Germinal center (tissue), 1 donor: Measurements from ENCODE around the gene ARID3A.
"Not testable (repeated sequence)": the region's sequence is repeated elsewhere in the genome, so short reads cannot be mapped to it uniquely, and the experiment has no call there.

Experiments
- DNase-seq: peaks from one replicate; pipeline ENCODE4 v3.0.0; 2012; ENCODE audit warnings: mixed read lengths, low spot score

ARID3A gene

GRCh38 chr19:1017906-1018305, 92.1 kb downstream of the ARID3A start:
- DNase-seq = no peak

DNA sequence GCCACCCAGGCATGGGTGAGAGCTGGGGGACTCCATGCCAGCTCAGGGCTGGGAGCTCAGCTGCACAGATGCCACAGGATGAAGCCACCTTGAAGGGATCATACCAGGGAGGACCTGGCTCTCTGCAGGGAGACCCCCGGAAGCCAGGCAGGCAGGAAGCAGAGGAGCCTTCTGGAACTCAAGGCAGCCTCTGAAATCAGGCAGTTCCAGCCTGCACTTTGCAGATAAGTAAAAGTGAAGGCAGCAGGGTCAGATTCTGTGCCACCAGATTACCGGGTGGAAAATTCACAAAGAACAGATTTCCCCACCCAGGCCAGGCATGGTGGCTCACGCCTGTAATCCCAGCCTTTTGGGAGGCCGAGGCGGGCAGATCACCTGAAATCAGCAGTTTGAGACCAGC, 92.6 kb downstream of the ARID3A start:
- DNase-seq = no peak

DNA sequence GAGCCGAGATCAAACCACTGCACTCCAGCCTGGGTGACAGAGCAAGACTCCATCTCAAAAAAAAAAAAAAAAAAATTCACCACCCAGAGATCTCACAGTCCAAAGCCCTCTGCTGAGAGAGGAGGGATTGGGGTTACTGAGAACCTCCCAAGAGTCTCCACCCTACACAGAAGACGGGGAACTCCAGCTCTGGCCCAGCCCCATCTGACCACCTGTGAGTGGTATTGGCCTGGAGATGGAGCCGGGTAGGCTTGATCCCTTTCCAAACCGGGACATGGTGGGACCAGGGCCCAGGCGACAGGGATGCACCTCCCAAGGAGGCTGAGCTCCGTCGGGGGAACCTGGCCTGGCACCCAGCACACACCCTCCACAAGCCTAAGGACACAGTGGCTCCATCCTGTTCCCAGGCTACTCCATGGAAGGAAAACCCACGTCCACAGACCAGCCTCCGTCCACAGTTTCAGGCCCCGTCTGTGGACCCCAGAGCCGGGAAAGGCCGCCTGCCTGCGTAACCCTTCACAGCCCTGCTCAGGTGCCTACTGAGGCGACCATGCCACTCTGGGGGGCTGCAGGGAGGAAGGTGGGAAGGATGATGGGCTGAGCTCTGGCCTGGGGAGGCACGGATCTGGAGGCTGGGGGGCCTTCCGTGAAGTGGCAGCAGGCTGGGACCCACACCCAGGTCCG, 93.2 kb downstream of the ARID3A start:
- no peak for DNase-seq

DNA sequence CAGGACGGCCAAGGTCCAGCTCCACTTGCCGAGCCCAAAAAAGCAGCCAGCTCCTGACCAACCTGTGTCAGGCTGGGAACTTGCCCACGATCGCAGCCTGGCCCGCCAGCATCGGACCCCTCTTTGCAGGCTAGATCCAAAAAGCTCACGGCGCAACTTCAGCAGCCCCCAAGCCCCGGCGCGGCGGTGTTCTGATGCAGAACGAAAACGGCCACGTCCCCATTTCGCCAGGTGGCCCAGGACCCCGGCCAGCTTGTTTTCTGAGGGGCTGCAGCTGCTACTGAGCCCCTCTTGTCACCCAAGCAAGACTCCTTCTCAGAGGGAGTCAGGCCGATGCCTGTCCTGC, 93.8 kb downstream of the ARID3A start:
- DNase-seq = no peak

DNA sequence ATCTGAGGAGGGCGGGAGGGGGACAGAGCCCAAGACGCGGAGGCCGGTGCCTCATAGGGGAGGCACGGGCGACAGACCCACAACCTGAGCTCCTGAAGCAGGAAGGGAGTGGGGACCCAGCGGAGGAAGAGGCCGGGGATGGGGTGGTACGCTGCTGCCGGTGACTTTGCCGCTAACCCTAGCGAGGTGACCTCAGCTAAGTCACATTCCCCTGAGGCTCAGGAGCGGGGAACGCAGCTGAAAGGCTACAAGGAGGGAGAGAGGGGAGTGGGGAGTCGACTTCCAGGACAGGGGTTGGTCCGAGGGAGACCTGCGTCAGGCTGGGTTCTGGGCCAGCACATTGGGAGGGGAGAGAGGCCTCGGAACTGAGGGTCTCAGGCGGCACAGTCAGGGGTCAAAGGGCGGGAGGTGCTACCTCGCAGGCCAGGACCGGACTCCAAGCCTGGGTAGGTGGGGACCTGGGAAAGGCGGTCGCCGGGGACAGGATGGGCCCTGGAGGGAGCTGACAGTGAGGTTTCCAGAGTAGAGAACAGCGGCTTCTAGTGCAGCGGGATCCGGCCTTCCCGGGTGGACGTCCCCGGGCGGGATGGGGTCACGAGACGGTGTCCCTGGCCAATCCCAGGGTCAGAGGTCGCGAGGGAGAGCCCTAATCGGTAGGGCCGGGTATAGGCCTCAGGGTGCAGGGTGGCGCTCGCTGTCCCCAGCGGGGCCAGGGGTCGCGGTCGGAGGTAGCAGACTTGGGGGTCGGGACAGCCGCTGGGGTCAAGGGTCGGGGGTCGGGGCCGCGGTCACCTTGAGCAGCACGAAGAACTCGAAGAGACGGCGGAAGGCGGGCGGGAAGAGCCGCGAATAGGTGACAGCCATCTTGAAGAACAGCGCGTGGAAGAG, 94.4 kb downstream of the ARID3A start:
- no peak for DNase-seq

GRCh38 chr19:1020868-1021425, 95.1 kb downstream of the ARID3A start, which contains the start of gene TMEM259:
Gene TMEM259, minus strand, starts transcription at chr19:1021123. Its CDS starts 127 bp downstream, at chr19:1020996.
- DNase-seq = peak; percentile 97

DNA sequence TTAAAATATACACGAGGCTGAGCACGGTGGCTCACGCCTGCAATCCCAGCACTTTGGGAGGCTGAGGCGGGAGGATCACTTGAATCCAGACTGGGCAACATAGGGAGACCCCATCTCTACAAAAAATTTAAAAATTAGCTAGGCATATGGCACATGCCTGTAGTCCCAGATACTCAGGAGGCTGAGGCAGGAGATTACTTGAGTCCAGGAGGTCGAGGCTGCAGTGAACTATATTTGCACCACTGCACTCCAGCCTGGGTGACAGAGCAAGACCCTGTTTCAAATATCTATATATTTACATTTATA, 98.0 kb downstream of the ARID3A start:
- not testable (repeated sequence) for DNase-seq

DNA sequence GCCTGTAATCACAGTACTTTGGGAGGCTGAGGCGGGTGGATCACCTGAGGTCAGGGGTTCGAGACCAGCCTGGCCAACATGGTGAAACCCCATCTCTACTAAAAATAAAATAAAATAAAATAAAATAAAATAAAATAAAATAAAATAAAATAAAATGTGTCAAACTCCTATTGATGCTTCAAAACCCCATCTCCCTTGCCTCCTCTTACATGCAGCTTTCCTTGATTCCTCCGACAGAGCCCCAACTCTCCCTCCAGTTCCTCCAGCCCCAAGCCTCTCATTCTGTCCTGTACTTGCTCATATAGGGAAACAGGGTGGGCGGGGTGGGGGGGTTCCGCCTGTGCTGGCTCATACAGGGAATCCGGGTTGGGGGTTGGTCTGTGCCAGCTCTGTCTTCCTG, 99.2 kb downstream of the ARID3A start:
- DNase-seq = not testable (repeated sequence)
